ENCODE measurements around the gene APOA5. TPM values are rescaled to one million over a fixed set of nuclear protein-coding genes. Genes with fewer than 3 reads are reported as not detected.

APOA5 gene
- total and polyA plus RNA-seq, 9 of the 15 experiments (the other 6 are each of a cell fraction or from before 2014, with no cell fraction given): not detected

DNA sequence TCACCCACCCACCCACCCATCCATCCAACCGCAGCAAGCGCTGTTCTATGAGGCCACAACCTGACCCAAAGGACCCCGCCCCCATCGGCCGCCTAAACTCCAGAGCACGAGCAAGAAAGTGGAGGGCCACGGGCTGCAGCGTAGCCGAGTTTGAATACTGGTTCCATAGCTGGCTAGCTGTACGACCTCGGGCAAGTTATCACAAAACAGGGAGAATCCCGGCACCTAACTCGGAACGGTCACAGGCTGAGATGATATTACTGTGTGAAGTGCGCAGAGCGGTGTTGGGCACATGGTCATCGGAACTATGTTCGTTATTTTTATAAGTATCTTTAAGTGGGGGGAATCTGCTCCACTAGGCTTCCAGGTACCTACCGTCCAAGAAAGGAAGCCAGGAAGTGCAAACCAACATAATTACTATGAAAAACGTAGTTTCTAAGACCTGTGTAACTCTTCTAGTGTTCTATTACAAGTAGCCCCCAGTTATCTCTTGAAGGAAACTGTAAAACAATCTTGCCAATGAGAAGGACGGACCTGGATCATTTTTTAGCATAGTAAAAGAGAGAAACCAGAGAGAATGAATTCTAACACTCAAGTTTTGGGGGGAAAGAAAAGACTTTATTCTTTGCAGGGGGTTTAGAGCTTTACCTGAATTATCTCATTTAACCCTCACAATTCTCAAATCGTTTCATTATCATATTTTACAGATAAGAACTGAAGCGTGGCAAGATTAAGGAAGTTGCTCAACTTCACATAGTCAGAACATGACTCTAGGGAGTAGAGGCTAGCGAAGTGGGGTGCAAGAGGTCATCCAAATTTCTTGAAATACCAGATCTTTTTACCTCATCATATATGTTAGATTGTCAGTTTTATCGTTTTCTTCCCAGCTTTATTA, 18.2 kb downstream of the APOA5 start:
- Histone ChIP-seq H3K36me3 (ENCODE audit: control insufficient read depth, insufficient read depth, low read length) (peaks cover 40% of the 10 kb centered on the region), H3K9me1 (ENCODE audit: control insufficient read depth, insufficient read depth, low read length) (peaks cover 6% of the 10 kb centered on the region), H4K20me1 (replicated peaks; ENCODE audit: control insufficient read depth, insufficient read depth, low read length) (peaks cover 5% of the 10 kb centered on the region; the same call in 1 of the 2 replicates), H3K27me3 (ENCODE audit: control insufficient read depth in 2 of 2, insufficient read depth in 2 of 2, low read length in 2 of 2) (no peaks in the 10 kb centered on the region), H3K27ac (ENCODE audit: extremely low read depth, low read depth, low read length) (peak overlapping the region; percentile 88), H3K4me3 (peak overlapping the region; percentile 96), H3K9me3 (replicated peaks; ENCODE audit: control insufficient read depth, insufficient read depth, low read depth, low read length) (no peaks in the 10 kb centered on the region), H3K79me2 (ENCODE audit: control insufficient read depth, insufficient read depth, low read length) (peaks cover 22% of the 10 kb centered on the region), H3K4me1 (replicated peaks in 1 of 2; ENCODE audit: control insufficient read depth in 2 of 2, insufficient read depth in 2 of 2, low read length in 2 of 2) (peaks cover 14 to 42% of the 10 kb centered on the region in 2 experiments; a peak in 4 of 5 replicates), H2AFZ (ENCODE audit: low read depth, low read length) (peak overlapping the region; percentile 98), H3K9ac (ENCODE audit: insufficient read depth in 1 of 2, low read depth in 2 of 2, low read length in 2 of 2) (peak overlapping the region; percentile 66 to 98), H3K4me2 (ENCODE audit: insufficient read depth, low read length) (peak overlapping the region; percentile 99)
- intact Hi-C loops (cut with micrococcal nuclease): no loop called here
- ChIA-PET CTCF (ENCODE audit: low intra/inter-chr PET ratio) (no interaction called here), POLR2A (interaction anchor here (0.7 to 1.1 kb wide), 4 partner anchors 10 to 817 kb away, joined by 3 to 5 read pairs (median 3); no protein-coding TSS in a partner anchor)
- BruUV-seq (replicated peaks): TSS peak; percentile 87
- 2% methylated on average over 23 of the region's 25 CpGs for WGBS (ENCODE audit: insufficient coverage, low coverage, missing lambda C conversion rate)
- FAIRE-seq (no peak), DNase-seq (ENCODE audit: extremely low read depth in 1 of 4, low spot score in 3 of 4) (no peak), ATAC-seq (peak; percentile 72)
- in situ Hi-C loops (cut with MboI): no loop called here
- TF ChIP-seq, protein P1, sequence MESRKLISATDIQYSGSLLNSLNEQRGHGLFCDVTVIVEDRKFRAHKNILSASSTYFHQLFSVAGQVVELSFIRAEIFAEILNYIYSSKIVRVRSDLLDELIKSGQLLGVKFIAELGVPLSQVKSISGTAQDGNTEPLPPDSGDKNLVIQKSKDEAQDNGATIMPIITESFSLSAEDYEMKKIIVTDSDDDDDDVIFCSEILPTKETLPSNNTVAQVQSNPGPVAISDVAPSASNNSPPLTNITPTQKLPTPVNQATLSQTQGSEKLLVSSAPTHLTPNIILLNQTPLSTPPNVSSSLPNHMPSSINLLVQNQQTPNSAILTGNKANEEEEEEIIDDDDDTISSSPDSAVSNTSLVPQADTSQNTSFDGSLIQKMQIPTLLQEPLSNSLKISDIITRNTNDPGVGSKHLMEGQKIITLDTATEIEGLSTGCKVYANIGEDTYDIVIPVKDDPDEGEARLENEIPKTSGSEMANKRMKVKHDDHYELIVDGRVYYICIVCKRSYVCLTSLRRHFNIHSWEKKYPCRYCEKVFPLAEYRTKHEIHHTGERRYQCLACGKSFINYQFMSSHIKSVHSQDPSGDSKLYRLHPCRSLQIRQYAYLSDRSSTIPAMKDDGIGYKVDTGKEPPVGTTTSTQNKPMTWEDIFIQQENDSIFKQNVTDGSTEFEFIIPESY (CRISPR knock-in tag; IDR thresholded peaks at IDR 0.05): peak; percentile 29; the same call in 1 of the 2 replicates
- TF ChIP-seq, protein P2, sequence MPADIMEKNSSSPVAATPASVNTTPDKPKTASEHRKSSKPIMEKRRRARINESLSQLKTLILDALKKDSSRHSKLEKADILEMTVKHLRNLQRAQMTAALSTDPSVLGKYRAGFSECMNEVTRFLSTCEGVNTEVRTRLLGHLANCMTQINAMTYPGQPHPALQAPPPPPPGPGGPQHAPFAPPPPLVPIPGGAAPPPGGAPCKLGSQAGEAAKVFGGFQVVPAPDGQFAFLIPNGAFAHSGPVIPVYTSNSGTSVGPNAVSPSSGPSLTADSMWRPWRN (IDR thresholded peaks at IDR 0.05; ENCODE audit: low read depth): peak; percentile 59; the same call in 1 of the 2 replicates
- TF ChIP-seq ZNF644 (tag; IDR thresholded peaks at IDR 0.05; ENCODE audit: low read depth): peak; percentile 27; the same call in 1 of the 2 replicates
- peak; percentile 54 for TF ChIP-seq L3MBTL2 (IDR thresholded peaks at IDR 0.05)
- TF ChIP-seq, protein P3, sequence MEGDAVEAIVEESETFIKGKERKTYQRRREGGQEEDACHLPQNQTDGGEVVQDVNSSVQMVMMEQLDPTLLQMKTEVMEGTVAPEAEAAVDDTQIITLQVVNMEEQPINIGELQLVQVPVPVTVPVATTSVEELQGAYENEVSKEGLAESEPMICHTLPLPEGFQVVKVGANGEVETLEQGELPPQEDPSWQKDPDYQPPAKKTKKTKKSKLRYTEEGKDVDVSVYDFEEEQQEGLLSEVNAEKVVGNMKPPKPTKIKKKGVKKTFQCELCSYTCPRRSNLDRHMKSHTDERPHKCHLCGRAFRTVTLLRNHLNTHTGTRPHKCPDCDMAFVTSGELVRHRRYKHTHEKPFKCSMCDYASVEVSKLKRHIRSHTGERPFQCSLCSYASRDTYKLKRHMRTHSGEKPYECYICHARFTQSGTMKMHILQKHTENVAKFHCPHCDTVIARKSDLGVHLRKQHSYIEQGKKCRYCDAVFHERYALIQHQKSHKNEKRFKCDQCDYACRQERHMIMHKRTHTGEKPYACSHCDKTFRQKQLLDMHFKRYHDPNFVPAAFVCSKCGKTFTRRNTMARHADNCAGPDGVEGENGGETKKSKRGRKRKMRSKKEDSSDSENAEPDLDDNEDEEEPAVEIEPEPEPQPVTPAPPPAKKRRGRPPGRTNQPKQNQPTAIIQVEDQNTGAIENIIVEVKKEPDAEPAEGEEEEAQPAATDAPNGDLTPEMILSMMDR (IDR thresholded peaks at IDR 0.05 in 2 of 3, conservative IDR thresholded peaks at IDR 0.05 in 1 of 3; ENCODE audit: insufficient read depth in 2 of 3, low read depth in 1 of 3, low read length in 3 of 3): 0 out of 6 replicates have a peak, but pooled peaks of 1 of the 3 experiments have one; percentile 9

Data from K562 (cell line).